ENCODE data around the gene C1QTNF12. TPM values are rescaled to one million over a fixed set of nuclear protein-coding genes. Genes with fewer than 3 reads are reported as not detected.

The C1QTNF12 gene
- total RNA-seq, 1 donor from 2014 or later = 0.28 TPM

DNA sequence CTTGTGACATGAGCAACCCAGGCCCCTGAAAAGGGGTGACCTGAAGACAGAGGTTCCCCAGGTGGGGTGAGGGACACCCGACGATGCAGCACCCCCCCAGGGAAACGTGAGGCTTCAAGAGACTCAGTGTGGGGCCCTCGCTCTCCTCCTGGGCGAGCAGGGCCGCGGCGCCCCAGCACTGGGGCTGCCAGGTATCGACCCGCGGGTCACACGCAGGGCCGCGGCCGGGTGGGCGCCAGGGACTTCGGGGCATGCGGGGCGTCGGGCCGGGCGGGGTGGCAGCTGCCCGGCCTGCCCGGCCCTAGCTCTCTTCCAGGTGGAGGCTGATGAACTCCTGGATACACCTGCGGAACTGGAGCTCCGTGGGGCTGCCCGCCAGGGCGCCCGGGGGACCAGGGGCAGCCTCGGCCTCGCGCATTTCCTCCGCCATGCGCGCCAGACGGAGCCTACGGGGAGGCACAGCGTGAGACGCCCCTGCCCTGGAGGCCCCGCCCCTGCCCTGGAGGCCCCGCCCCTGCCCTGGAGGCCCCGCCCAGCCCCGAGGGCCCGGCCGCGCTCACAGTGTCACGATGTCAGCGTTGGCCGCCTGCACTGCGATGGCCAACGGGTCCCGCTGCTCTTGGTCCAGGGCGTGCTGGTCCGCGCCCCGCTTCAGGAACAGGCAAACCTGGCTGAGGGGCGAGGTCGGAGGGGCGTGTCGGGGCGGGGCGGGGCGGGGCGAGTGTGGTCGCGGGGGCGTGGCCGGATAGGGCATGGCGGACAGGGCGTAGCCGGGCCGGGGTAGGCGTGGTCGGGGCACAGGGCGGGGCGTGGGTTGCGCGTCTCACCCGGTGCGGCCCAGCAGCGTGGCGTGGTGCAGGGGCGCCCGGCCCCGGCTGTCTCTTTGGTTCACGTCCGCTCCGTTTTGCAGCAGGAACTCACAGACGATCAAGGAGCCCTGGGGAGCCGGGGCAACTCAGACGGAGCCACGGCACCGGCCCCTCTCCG is 47.0 kb upstream of the C1QTNF12 start:
- Histone ChIP-seq H3K9me3 (ENCODE audit: low read depth) (no peaks in the 10 kb centered on the region), H3K27me3 (no peaks in the 10 kb centered on the region), H3K4me3 (no peak overlapping the region), H3K36me3 (no peaks in the 10 kb centered on the region), H3K4me1 (no peaks in the 10 kb centered on the region), H4K20me1 (ENCODE audit: low read depth) (peaks cover 9% of the 10 kb centered on the region), H3K9ac (no peak overlapping the region), H2AFZ (replicated peaks) (no peak overlapping the region), H3K79me2 (ENCODE audit: low read depth) (no peaks in the 10 kb centered on the region), H3F3A (ENCODE audit: low read depth) (no peaks in the 10 kb centered on the region), H3K4me2 (no peak overlapping the region), H3K27ac (no peak overlapping the region)
- peak; percentile 59 for DNase-seq (ENCODE audit: low spot score)
- no peak overlapping the region for H3K27ac Mint-ChIP-seq
- H3K9me3 Mint-ChIP-seq = no peaks in the 10 kb centered on the region
- no peak overlapping the region for H3K4me3 Mint-ChIP-seq
- H3K4me1 Mint-ChIP-seq = no peaks in the 10 kb centered on the region
- H3K36me3 Mint-ChIP-seq = no peaks in the 10 kb centered on the region
- H3K27me3 Mint-ChIP-seq (ENCODE audit: insufficient read depth, low read depth) = no peaks in the 10 kb centered on the region
- TF ChIP-seq EZH2 (IDR thresholded peaks at IDR 0.05) (no peak), EZH2phosphoT487 (IDR thresholded peaks at IDR 0.05) (no peak)
- TF ChIP-seq, protein P1, sequence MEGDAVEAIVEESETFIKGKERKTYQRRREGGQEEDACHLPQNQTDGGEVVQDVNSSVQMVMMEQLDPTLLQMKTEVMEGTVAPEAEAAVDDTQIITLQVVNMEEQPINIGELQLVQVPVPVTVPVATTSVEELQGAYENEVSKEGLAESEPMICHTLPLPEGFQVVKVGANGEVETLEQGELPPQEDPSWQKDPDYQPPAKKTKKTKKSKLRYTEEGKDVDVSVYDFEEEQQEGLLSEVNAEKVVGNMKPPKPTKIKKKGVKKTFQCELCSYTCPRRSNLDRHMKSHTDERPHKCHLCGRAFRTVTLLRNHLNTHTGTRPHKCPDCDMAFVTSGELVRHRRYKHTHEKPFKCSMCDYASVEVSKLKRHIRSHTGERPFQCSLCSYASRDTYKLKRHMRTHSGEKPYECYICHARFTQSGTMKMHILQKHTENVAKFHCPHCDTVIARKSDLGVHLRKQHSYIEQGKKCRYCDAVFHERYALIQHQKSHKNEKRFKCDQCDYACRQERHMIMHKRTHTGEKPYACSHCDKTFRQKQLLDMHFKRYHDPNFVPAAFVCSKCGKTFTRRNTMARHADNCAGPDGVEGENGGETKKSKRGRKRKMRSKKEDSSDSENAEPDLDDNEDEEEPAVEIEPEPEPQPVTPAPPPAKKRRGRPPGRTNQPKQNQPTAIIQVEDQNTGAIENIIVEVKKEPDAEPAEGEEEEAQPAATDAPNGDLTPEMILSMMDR (IDR thresholded peaks at IDR 0.05) = no peak

DNA sequence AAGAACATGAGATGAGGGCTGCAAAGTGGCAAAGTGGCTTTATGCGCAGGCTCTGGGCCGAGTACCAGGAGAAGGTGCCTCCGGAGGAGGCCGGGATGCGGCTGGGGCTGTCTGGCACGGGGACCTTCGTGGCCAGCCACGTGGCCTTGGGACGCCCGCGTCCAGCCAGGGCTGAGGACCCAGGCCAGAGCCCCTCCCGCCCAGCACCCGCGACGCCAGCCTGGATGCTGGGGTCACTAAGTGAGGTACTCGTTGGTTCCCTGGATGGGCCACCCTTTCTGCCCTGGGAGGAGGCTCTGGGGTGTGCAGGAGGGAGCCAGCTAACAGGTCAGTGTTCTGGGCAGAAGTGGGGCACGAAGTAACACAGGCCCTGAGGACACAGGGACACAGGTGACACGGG is 46.3 kb upstream of the C1QTNF12 start:
- Histone ChIP-seq H3K79me2 (ENCODE audit: low read depth) (no peaks in the 10 kb centered on the region), H3F3A (ENCODE audit: low read depth) (no peaks in the 10 kb centered on the region), H3K36me3 (no peaks in the 10 kb centered on the region), H3K4me1 (no peaks in the 10 kb centered on the region), H4K20me1 (ENCODE audit: low read depth) (peaks cover 7% of the 10 kb centered on the region), H2AFZ (replicated peaks) (no peak overlapping the region), H3K9me3 (ENCODE audit: low read depth) (no peaks in the 10 kb centered on the region), H3K4me2 (no peak overlapping the region), H3K27ac (no peak overlapping the region), H3K4me3 (no peak overlapping the region), H3K27me3 (no peaks in the 10 kb centered on the region), H3K9ac (no peak overlapping the region)
- no peak for TF ChIP-seq EZH2phosphoT487 (IDR thresholded peaks at IDR 0.05)
- TF ChIP-seq, protein P1 (IDR thresholded peaks at IDR 0.05) = no peak
- TF ChIP-seq EZH2 (IDR thresholded peaks at IDR 0.05) = no peak
- H3K4me3 Mint-ChIP-seq = no peak overlapping the region
- no peaks in the 10 kb centered on the region for H3K4me1 Mint-ChIP-seq
- H3K27ac Mint-ChIP-seq = no peak overlapping the region
- DNase-seq (ENCODE audit: low spot score) = no peak
- H3K36me3 Mint-ChIP-seq = no peaks in the 10 kb centered on the region
- no peaks in the 10 kb centered on the region for H3K27me3 Mint-ChIP-seq (ENCODE audit: insufficient read depth, low read depth)
- H3K9me3 Mint-ChIP-seq = no peaks in the 10 kb centered on the region

DNA sequence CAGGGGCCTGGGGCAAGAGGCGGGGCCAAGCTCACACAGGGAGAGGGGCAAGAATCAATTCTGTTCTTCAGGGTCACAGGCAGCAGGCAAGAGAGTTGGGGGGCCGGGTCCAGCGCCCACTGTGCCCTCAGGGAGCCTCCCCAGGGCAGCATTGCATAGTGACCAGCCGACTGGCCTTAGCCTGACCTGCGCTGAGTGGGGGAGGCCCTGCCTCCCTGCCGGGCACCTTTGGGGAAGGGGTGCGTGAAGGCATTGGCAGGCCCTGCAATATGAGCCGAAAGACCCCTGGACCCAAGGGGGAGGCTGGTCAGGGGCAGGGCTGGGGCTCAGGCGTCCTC is 45.9 kb upstream of the C1QTNF12 start:
- Histone ChIP-seq H3K36me3 (no peaks in the 10 kb centered on the region), H3K9me3 (ENCODE audit: low read depth) (no peaks in the 10 kb centered on the region), H3K4me2 (no peak overlapping the region), H2AFZ (replicated peaks) (no peak overlapping the region), H3F3A (ENCODE audit: low read depth) (no peaks in the 10 kb centered on the region), H3K4me3 (no peak overlapping the region), H3K79me2 (ENCODE audit: low read depth) (no peaks in the 10 kb centered on the region), H3K4me1 (no peaks in the 10 kb centered on the region), H3K9ac (no peak overlapping the region), H3K27me3 (no peaks in the 10 kb centered on the region), H3K27ac (no peak overlapping the region), H4K20me1 (ENCODE audit: low read depth) (peaks cover 7% of the 10 kb centered on the region)
- Mint-ChIP-seq H3K9me3 (no peaks in the 10 kb centered on the region), H3K27ac (no peak overlapping the region), H3K36me3 (no peaks in the 10 kb centered on the region), H3K4me1 (no peaks in the 10 kb centered on the region), H3K27me3 (ENCODE audit: insufficient read depth, low read depth) (no peaks in the 10 kb centered on the region), H3K4me3 (no peak overlapping the region)
- TF ChIP-seq, protein P1 (IDR thresholded peaks at IDR 0.05) = no peak
- TF ChIP-seq EZH2phosphoT487 (IDR thresholded peaks at IDR 0.05) (no peak), EZH2 (IDR thresholded peaks at IDR 0.05) (no peak)
- DNase-seq (ENCODE audit: low spot score) = no peak

All from neural progenitor cell (in vitro differentiated cells).